Activated CD4-positive, alpha-beta memory T cell treated with anti-CD3 and anti-CD28 coated beads, Interleukin-2, amount 10 ng/mL, durations not matched to agents 7 days and 5 days (primary cell): ENCODE results near the gene ITIH6. TPM values are rescaled to one million over a fixed set of nuclear protein-coding genes. Genes with fewer than 3 reads are reported as not detected.
A peak's percentile ranks its signal among the peaks of the same experiment; 100 is the strongest.

ENCODE experiments used
- CTCF ChIA-PET: fragments of 350-600 bp; sonication (Branson Sonifier 250); formaldehyde crosslinking; loops from one replicate; lab custom pipeline; 2021; ENCODE audit warnings: antibody characterized with exemption, inconsistent platforms; lab: Charles Lee
- POLR2A ChIA-PET: fragments of 350-600 bp; sonication (Branson Sonifier 250); formaldehyde crosslinking; loops from one replicate; lab custom pipeline; 2021; ENCODE audit warnings: antibody characterized with exemption; lab: Charles Lee
- DNase-seq: peaks from one replicate; pipeline ENCODE4 v3.0.0-alpha.2; 2020
- H3K27ac Mint-ChIP-seq: one replicate; pipeline ENCODE4 v1.8.0; 2021; ENCODE audit warnings: mild to moderate bottlenecking, mixed read lengths
- H3K27me3 Mint-ChIP-seq: one replicate; pipeline ENCODE4 v1.8.0; 2021; ENCODE audit warnings: mixed read lengths
- H3K36me3 Mint-ChIP-seq: one replicate; pipeline ENCODE4 v1.8.0; 2021; ENCODE audit warnings: low read depth, mixed read lengths
- H3K4me1 Mint-ChIP-seq: one replicate; pipeline ENCODE4 v1.8.0; 2021; ENCODE audit warnings: mixed read lengths
- H3K4me3 Mint-ChIP-seq: one replicate; pipeline ENCODE4 v1.8.0; 2021; ENCODE audit warnings: mild to moderate bottlenecking, mixed read lengths
- H3K9me3 Mint-ChIP-seq: one replicate; pipeline ENCODE4 v1.8.0; 2021; ENCODE audit warnings: mixed read lengths
- total RNA-seq, 2 experiments: library from RNA; stranded (reverse); gene quantifications; one replicate each; pipeline ENCODE4 v1.2.3, GENCODE V29; 2021

Gene ITIH6
- total RNA-seq, 2 experiments from 2014 or later, result not detected

- no peak for DNase-seq
- Mint-ChIP-seq H3K27ac (no peak overlapping the region), H3K36me3 (peaks cover 12% of the 10 kb centered on the region), H3K27me3 (no peaks in the 10 kb centered on the region), H3K9me3 (no peaks in the 10 kb centered on the region), H3K4me3 (no peak overlapping the region), H3K4me1 (no peaks in the 10 kb centered on the region)
- POLR2A ChIA-PET, result no interaction called here
- CTCF ChIA-PET, result no interaction called here
Measured at GRCh38 chrX:54819201-54819600, 21.1 kb upstream of the ITIH6 start.

GRCh38 chrX:54818221-54818620 lies 20.2 kb upstream of the ITIH6 start:
- no peak overlapping the region for H3K27ac Mint-ChIP-seq
- CTCF ChIA-PET, result no interaction called here
- H3K27me3 Mint-ChIP-seq, result no peaks in the 10 kb centered on the region
- DNase-seq, result no peak
- no peak overlapping the region for H3K4me3 Mint-ChIP-seq
- peaks cover 20% of the 10 kb centered on the region for H3K36me3 Mint-ChIP-seq
- no peaks in the 10 kb centered on the region for H3K9me3 Mint-ChIP-seq
- no peaks in the 10 kb centered on the region for H3K4me1 Mint-ChIP-seq
- POLR2A ChIA-PET, result no interaction called here

GRCh38 chrX:54817220-54817820 lies 19.3 kb upstream of the ITIH6 start:
- DNase-seq, result no peak
- ChIA-PET CTCF (no interaction called here), POLR2A (no interaction called here)
- peaks cover 24% of the 10 kb centered on the region for H3K36me3 Mint-ChIP-seq
- no peak overlapping the region for H3K4me3 Mint-ChIP-seq
- H3K27me3 Mint-ChIP-seq, result no peaks in the 10 kb centered on the region
- H3K27ac Mint-ChIP-seq, result no peak overlapping the region
- H3K4me1 Mint-ChIP-seq, result no peaks in the 10 kb centered on the region
- no peaks in the 10 kb centered on the region for H3K9me3 Mint-ChIP-seq

GRCh38 chrX:54812306-54812705 lies 14.3 kb upstream of the ITIH6 start:
- no peak overlapping the region for H3K27ac Mint-ChIP-seq
- H3K36me3 Mint-ChIP-seq, result peaks cover 42% of the 10 kb centered on the region

GRCh38 chrX:54811301-54811885 lies 13.3 kb upstream of the ITIH6 start:
- H3K36me3 Mint-ChIP-seq, result peaks cover 41% of the 10 kb centered on the region
- H3K4me3 Mint-ChIP-seq, result no peak overlapping the region
- POLR2A ChIA-PET, result no interaction called here
- DNase-seq, result no peak
- CTCF ChIA-PET, result no interaction called here
- peaks cover 3% of the 10 kb centered on the region for H3K27me3 Mint-ChIP-seq
- H3K9me3 Mint-ChIP-seq, result no peaks in the 10 kb centered on the region
- peaks cover 30% of the 10 kb centered on the region for H3K4me1 Mint-ChIP-seq
- H3K27ac Mint-ChIP-seq, result no peak overlapping the region

More at GRCh38 chrX:54812306-54812705, 14.3 kb upstream of the ITIH6 start:
- H3K27me3 Mint-ChIP-seq, result no peaks in the 10 kb centered on the region
- ChIA-PET CTCF (no interaction called here), POLR2A (no interaction called here)
- H3K9me3 Mint-ChIP-seq, result no peaks in the 10 kb centered on the region
- H3K4me3 Mint-ChIP-seq, result no peak overlapping the region
- no peak for DNase-seq
- peaks cover 29% of the 10 kb centered on the region for H3K4me1 Mint-ChIP-seq

GRCh38 chrX:54810532-54810931 lies 12.5 kb upstream of the ITIH6 start:
- Mint-ChIP-seq H3K36me3 (peaks cover 33% of the 10 kb centered on the region), H3K4me3 (no peak overlapping the region), H3K27ac (no peak overlapping the region), H3K27me3 (peaks cover 8% of the 10 kb centered on the region), H3K4me1 (peaks cover 30% of the 10 kb centered on the region), H3K9me3 (no peaks in the 10 kb centered on the region)
- no peak for DNase-seq
- CTCF ChIA-PET, result no interaction called here
- POLR2A ChIA-PET, result interaction anchor here (1.5 kb wide), 1 partner anchor 370 kb away, joined by 4 read pairs; the partner anchor contains the start of gene TSR2

- Mint-ChIP-seq H3K27me3 (peaks cover 10% of the 10 kb centered on the region), H3K36me3 (peaks cover 27% of the 10 kb centered on the region), H3K4me3 (peak overlapping the region; percentile 84), H3K9me3 (no peaks in the 10 kb centered on the region), H3K27ac (peak overlapping the region; percentile 87), H3K4me1 (peaks cover 30% of the 10 kb centered on the region)
- POLR2A ChIA-PET, result interaction anchor here (0.7 to 2.4 kb wide), 10 partner anchors 59 to 626 kb away, joined by 3 to 21 read pairs (median 3); partner anchors contain the start of genes APEX2, FAM120C, GNL3L and TSR2
- peak; percentile 93 for DNase-seq
- CTCF ChIA-PET, result interaction anchor here (1.2 to 1.7 kb wide), 2 partner anchors 170 to 909 kb away, joined by 3 to 7 read pairs; partner anchors contain the start of gene RRAGB
Measured at GRCh38 chrX:54808605-54809483, 10.8 kb upstream of the ITIH6 start.

GRCh38 chrX:54808109-54808604 lies 10.1 kb upstream of the ITIH6 start:
- DNase-seq, result no peak
- H3K9me3 Mint-ChIP-seq, result no peaks in the 10 kb centered on the region
- ChIA-PET CTCF (interaction anchor here (1.7 kb wide), 1 partner anchor 169 kb away, joined by 7 read pairs; no protein-coding TSS in a partner anchor), POLR2A (interaction anchor here (0.7 to 2.4 kb wide), 7 partner anchors 60 to 625 kb away, joined by 3 to 21 read pairs (median 4); partner anchors contain the start of genes APEX2, FAM120C, GNL3L and TSR2)
- peaks cover 30% of the 10 kb centered on the region for H3K4me1 Mint-ChIP-seq
- peaks cover 22% of the 10 kb centered on the region for H3K36me3 Mint-ChIP-seq
- H3K27me3 Mint-ChIP-seq, result peaks cover 10% of the 10 kb centered on the region
- H3K27ac Mint-ChIP-seq, result peak overlapping the region; percentile 87
- H3K4me3 Mint-ChIP-seq, result peak overlapping the region; percentile 84

GRCh38 chrX:54807524-54808108 lies 9.6 kb upstream of the ITIH6 start, which contains the start of gene MAGED2:
Gene MAGED2 (plus strand): TSS chrX:54807745. CDS start chrX:54809332, 1,587 bp downstream.
- Mint-ChIP-seq H3K36me3 (peaks cover 21% of the 10 kb centered on the region), H3K4me3 (peak within 1 kb of the TSS; percentile 84), H3K27me3 (peaks cover 10% of the 10 kb centered on the region), H3K27ac (peak within 1 kb of the TSS; percentile 87), H3K9me3 (no peaks in the 10 kb centered on the region), H3K4me1 (peaks cover 30% of the 10 kb centered on the region)
- DNase-seq, result peak; percentile 28
- ChIA-PET CTCF (interaction anchor here (1.7 kb wide), 1 partner anchor 169 kb away, joined by 7 read pairs; no protein-coding TSS in a partner anchor), POLR2A (interaction anchor here (1.2 to 2.4 kb wide), 5 partner anchors 60 to 625 kb away, joined by 3 to 21 read pairs (median 8); partner anchors contain the start of genes FAM120C and GNL3L)

- Mint-ChIP-seq H3K36me3 (no peaks in the 10 kb centered on the region), H3K9me3 (no peaks in the 10 kb centered on the region), H3K4me1 (no peaks in the 10 kb centered on the region), H3K27ac (no peak overlapping the region), H3K27me3 (no peaks in the 10 kb centered on the region), H3K4me3 (no peak overlapping the region)
- DNase-seq, result no peak
- ChIA-PET CTCF (no interaction called here), POLR2A (no interaction called here)
Measured at GRCh38 chrX:54799046-54799445, 991 bp upstream of the ITIH6 start.

GRCh38 chrX:54794795-54795194 lies 3.3 kb downstream of the ITIH6 start:
- Mint-ChIP-seq H3K36me3 (no peaks in the 10 kb centered on the region), H3K4me3 (no peak overlapping the region), H3K27me3 (peaks cover 2% of the 10 kb centered on the region), H3K9me3 (no peaks in the 10 kb centered on the region), H3K27ac (no peak overlapping the region), H3K4me1 (no peaks in the 10 kb centered on the region)
- DNase-seq, result no peak
- ChIA-PET POLR2A (no interaction called here), CTCF (no interaction called here)

- H3K4me1 Mint-ChIP-seq, result no peaks in the 10 kb centered on the region
- ChIA-PET POLR2A (no interaction called here), CTCF (no interaction called here)
- DNase-seq, result no peak
- no peak overlapping the region for H3K27ac Mint-ChIP-seq
- no peaks in the 10 kb centered on the region for H3K36me3 Mint-ChIP-seq
- H3K9me3 Mint-ChIP-seq, result no peaks in the 10 kb centered on the region
- H3K27me3 Mint-ChIP-seq, result peaks cover 2% of the 10 kb centered on the region
- H3K4me3 Mint-ChIP-seq, result no peak overlapping the region
Measured at GRCh38 chrX:54794028-54794427, 4.0 kb downstream of the ITIH6 start.
